CD4-positive, alpha-beta T cell treated with Interferon gamma for 1 hour (primary cell): ENCODE results near the gene LMTK3.

ENCODE experiments used
- DNase-seq: peaks from one replicate; pipeline ENCODE4 v3.0.0-alpha.2; 2020

LMTK3 gene

GRCh38 chr19:48445256-48445605, 66.4 kb downstream of the LMTK3 start:
- no peak for DNase-seq

GRCh38 chr19:48444936-48445200, 66.8 kb downstream of the LMTK3 start:
- no peak for DNase-seq

GRCh38 chr19:48444129-48444935, 67.3 kb downstream of the LMTK3 start:
- no peak for DNase-seq

- DNase-seq, result no peak
These were observed 67.9 kb downstream of the LMTK3 start for GRCh38 chr19:48443731-48444128.

GRCh38 chr19:48443256-48443655, 68.4 kb downstream of the LMTK3 start:
- DNase-seq, result no peak

GRCh38 chr19:48442116-48443035, 69.3 kb downstream of the LMTK3 start:
- DNase-seq, result no peak

GRCh38 chr19:48441360-48442050, 70.1 kb downstream of the LMTK3 start:
- DNase-seq, result no peak

- no peak for DNase-seq
These were observed 75.0 kb downstream of the LMTK3 start for GRCh38 chr19:48436586-48436985.
